HTERT RPE-1 (cell line): ENCODE measurements around the gene WWOX.

Source experiments
- in situ Hi-C: fragments of 300-500 bp; cut with MboI; formaldehyde crosslinking; loops from 4 replicates; pipeline ENCODE4 v1.14.3; 2020; ENCODE audit warnings: low sequenced_read_pairs

The WWOX gene

DNA sequence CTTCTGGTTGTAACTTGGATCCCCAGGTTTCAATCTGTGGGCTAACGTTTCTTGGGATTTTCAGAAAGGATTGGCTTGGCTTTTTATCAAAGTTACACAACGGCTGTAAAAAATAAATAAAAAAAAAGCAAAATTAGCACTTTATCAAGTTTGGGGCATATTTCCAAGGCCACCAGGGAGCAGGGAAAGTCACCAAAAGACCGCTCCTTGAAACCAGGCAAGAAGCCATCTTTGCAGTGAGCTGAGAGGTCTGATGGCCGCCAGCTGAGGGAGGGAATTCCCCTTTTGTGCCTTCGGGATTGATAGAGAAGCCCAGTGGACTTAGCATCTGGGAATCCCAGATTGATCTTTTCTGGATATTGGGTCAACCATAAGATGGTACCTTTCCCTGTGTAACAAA is 192.2 kb downstream of the WWOX start:
- in situ Hi-C loops: no loop called here

DNA sequence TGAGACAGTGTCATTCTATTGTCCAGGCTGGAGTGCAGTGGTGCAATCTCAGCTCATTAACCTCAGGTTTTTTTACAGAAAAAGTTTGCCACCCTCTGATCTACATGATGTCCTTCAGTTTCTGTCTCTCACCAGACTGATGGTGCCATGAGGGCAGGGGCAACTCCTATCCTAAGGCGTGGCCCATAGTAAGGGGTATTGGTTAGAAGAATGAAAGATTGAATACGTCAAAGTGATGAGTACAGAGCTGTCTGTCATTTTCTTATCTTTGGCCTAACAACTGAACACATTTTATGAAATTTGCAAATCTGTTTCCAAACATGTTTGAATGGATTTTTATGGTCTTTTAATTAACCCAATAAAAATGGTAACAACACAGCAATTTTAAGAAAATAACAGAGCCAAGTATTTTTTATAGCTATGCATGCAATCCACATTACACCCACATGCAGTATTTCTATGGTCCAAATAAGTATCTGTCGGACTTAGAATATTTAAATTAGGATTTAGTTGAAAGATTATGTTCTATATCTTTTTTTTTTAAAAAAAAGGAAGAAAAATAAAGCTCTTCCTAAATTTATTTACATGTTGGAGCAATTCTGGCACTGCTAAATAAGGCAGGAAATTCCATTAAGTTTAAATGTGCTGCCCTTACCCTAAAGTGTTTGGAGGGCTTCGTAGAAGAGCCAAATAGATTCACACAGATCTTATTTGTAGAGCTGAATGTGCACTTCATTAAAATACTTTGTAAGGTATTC is 192.8 kb downstream of the WWOX start:
- in situ Hi-C loops: no loop called here

DNA sequence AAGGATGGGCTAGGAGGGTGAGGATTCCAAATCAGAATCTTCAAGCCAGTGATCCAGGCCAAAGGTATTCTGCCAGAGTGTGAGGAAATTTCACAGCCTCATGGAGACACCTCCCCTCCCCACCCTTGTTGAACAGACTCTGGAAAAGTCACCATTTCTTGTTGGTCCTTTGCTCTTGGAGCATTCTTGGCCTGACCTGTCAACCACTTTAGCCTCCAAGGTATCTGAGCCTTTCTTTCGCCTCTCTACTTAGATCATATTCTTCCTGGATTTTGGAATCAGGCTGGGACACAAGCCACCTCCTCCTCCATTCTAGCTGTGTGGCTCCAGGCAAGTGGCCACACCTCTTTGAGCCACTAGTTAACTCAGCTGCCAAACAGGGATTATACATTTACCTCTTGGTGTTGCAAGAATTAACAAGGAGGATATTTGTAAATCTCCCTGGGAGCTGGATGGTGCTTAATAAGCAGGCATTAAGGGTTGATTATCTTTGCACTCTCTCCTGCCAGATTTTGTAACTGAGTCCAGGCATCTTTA is 193.5 kb downstream of the WWOX start:
- in situ Hi-C loops: no loop called here

DNA sequence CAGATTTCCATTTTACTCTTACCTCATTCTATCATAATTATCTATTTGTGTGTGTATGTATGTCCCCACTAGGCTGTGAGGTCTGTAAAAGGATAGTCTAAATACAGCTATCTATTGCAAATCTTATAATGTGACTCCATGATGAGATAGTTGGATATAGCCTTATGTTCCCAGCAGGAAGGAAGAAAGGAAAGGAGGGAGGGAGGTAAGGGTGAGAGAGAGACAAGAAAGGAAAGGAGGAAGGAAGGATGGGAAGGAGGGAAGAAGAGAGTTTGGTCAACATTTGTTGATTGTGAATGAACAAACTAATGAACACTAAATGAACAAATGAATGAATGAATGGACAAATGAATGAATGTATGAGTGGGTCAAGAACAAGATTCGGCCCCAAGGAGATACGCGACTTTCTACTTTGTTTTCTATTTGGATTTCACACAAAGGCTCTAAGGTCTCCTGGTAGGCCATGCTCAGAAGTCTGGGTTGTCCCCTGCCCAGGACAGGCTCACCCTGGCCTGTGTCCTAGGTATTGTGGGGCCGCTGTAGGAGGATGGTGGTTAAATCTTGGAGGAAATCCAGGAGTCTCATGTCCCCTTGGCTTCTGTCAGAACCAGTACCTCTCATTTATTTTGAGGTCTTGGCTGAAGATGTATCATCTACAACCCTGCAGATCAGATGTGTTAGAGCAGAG is 195.2 kb downstream of the WWOX start:
- in situ Hi-C loops: no loop called here

DNA sequence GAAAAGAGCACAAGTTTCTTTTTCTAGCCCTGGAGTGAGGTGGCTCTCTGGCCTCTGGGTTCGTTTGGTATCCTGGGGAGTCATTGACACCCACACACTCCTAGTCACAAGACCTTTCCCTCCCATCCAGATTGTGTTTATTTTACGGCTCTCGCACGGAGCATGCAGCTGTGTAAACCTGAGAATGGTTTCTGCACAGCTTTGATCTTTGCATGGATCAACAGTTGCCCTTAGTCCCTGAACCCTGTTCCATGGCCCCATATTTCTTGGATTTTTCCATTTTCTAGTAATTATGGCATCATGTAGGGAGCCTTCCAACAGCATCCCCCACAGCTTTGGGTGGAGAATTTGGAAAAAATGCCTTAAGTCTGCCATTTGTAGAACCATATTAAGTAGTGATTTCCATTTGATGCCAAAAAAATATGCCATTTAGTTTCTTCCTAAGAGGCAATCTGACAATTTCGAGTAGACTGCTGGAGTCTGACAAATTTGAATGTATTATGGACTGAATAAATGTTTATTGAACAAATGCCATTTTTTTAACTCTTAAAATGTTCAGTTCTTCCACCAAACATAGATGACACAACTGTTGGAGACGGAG is 197.7 kb downstream of the WWOX start:
- in situ Hi-C loops: no loop called here

DNA sequence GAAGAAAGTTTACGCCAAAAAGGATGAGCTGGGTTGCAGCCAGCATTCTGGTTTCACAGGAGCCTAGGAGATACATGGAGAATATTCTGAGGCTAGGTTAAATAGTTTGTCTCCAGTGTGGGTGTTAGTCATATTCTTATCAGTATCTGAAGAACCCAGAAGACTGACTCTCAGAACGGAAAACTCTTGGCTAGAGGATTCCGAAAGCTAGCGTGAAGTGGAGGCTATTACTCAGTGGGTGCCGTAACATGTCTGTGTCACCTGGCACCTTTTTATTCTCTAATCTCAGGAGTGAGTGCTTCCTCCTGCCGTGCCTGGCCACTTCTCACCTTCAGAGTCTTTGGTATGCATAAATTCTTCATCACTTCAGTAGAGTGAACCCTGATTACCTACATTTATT is 199.5 kb downstream of the WWOX start:
- in situ Hi-C loops: no loop called here

DNA sequence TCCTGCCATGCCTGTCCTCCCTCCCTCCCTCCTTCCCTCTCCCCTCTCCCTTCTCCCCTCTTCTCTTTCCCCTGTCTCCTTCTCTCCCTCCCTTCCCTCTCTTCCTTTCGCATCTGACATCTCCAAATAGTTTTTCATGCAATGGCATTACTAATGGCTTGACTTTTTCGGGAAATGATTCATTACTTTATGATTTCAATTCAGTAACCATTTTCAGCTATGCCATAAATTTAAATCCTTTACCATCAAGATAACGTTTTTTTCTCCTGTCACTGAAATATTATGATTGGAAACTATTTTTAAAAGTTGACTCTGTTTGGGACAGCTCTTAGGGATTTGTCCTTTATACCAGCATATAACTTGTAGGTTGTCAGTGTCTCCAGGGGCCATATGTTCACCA is 201.0 kb downstream of the WWOX start:
- in situ Hi-C loops: no loop called here

DNA sequence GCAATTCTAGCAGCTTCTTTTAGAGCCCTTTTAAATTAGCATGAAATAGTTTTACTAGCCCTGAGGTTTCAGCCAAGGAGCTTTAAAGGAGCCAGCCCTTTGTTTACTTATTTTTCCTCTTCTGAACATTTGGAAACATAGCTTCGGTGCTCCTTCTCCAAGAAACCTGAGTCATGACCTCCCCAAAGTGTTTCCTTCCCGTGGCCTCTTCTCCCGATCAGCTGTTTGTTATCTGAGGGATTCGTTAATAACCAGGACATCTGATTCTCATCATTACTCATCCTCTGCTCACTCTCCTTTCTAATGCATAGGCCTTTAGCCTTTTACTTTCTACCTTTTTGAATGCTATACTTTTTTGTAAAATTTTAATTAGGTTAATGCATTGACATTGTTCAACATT is 204.5 kb downstream of the WWOX start:
- in situ Hi-C loops: no loop called here

DNA sequence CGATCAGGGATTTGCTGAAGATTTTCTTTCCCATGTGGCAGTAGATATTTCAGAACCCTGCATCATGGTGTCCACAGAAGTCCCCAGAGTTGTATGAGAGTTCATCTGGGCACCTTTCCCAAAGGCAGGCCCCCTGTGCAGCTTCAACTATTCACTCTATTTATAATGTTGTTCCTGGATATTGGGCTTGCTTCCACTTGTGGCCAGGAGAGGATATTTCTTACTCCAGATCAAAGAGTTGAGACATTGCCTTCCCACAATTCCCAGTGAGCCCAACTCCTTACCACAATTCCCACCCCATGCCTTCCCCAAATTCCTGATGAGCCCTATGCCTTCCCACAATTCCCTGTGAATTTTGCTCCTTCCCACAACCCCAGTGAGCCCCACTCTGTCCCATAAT is 206.9 kb downstream of the WWOX start:
- in situ Hi-C loops: no loop called here

DNA sequence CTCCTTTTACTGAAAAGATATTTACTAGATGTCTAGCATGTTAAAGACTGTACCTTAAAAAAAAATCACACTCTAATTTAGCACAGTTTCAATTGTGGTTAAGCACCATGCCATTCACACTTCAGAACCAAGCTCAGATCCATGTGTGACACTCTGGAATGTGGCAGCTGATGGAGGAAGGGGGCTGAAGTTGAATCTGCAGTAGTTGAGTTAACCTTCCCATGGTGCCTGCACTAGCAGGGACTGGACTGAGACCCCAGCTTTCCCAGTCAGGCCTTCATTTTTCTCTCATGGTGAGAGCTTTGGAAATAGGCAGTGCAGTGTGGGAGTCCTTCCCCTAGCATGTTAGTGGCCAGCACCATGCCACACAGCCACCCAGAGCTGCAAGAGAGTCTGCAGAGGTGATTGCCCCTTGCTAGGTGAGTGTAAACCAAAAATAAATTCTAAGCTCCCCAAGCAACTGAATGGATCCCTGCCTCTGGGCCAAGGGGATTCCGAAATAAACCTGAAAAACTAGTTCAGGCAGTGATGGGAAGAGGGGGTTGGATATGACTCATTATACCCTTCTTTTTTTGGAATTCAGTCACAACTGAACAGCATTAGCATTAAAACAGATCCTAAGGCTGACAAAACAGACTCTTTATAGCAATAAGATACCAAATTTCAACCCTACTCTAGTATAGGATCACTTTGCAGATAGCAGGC is 208.5 kb downstream of the WWOX start:
- in situ Hi-C loops: no loop called here

DNA sequence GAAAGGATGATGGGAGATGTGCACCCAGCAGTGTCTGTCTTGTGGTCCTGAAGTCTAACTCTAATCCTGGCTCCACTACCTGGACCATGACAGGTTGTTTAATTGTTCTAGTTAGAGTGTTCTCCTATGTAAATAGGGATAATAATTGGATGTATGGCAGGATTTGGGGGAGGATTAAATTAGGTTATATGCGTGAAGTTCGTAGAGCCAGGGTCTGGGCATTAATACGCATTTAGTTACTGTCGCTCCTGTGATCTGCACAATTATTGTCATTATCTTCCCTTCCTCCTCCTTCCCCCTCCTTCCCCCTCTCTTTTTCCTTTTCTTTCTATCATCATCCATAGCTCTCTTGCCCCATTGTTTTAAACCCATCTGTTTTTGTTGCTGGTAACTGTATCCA is 210.3 kb downstream of the WWOX start:
- in situ Hi-C loops: no loop called here

DNA sequence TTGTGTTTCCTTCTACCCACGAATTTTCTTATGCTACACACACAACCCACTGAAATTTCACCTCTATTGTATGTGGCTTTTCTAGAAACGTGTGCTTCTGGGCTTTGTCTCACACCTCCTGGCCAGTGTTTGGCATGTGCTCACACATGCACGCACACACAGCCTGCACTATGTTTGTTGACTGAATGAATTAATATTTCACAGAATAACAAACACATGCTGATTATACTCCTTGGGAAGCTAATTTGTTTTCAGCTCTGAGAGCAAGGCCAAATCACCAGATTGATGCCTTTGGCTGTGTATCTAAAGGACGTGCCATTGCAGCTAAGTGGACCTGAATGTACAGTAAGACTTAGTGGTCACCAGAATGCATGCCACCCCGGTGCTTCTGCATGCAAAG is 210.7 kb downstream of the WWOX start:
- in situ Hi-C loops: no loop called here

DNA sequence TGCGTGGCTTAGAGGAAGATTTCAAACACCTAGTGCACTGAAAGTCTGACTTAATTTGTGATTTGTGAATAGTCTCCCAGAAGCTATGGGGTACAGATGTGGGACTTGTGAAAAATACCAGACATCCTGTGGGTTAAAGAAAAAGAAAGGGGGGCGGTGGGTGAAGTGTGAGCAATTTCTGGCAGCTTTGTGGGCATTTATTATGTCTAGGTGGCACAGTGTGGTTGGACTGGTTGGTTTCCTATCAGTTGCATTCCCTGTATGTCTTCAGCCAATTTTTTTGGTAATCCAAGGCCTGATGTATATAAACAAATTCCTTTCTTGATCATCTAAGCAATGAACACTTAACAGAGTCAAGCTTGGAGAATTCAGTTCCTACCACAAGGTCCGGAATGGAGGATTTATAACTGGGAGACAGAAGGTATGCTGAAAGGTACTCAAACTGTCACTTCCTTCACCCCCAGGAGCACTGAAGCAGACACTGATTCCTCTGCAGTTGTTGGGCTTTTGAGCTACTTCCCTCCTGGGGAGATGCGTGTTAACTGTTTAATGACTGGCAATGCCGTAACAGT is 211.6 kb downstream of the WWOX start:
- in situ Hi-C loops: no loop called here

DNA sequence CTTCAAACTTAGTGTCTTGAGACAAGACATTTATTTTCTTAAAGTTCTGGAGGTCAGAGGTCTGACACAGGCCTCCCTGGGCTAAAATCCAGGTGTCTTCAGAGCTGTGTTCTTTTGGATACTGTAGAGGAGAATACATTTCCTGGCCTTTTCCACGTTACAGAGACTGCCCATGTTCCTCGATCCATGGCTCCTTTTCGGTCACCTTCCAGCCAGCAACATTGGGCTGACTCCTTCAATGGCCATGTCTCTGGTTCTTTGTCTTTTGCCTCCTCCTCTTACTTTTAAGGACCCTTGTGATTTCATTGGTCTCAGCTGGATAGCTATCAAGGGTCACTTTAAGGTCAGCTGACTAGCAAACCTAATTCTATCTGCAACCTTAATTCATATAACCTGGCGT is 212.4 kb downstream of the WWOX start:
- in situ Hi-C loops: no loop called here

DNA sequence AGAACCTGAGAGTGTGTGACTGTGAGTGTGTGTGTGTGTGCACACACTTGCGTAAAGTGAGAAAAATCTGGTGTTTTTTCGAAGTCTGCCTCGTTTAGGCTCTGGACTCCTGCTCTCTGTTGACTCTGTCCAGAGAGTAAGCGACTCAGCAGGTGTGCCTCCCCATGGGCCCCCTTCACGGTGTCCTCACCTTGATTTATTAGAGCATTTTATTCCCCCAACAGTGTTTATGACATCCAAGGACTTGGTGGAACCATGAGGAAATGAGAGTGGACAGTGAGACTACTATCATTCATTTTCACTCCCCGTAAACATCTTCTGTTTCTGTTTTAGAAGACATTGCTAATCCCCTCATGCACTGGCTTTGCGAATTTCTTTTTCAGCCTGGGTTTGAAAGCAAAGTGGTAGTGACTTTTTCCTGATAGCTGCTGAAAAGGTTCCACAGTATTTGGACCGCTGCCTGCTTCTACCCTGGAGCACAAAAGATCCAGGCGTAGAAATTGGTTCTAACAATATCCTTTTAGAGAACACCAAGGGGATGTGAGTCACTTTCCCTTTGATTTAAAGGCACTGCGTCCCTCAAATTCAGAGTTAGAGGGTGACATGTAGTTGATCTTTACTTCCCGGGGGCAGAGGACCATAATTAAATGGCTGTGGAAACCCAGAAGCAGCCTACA is 218.2 kb downstream of the WWOX start:
- in situ Hi-C loops: no loop called here

DNA sequence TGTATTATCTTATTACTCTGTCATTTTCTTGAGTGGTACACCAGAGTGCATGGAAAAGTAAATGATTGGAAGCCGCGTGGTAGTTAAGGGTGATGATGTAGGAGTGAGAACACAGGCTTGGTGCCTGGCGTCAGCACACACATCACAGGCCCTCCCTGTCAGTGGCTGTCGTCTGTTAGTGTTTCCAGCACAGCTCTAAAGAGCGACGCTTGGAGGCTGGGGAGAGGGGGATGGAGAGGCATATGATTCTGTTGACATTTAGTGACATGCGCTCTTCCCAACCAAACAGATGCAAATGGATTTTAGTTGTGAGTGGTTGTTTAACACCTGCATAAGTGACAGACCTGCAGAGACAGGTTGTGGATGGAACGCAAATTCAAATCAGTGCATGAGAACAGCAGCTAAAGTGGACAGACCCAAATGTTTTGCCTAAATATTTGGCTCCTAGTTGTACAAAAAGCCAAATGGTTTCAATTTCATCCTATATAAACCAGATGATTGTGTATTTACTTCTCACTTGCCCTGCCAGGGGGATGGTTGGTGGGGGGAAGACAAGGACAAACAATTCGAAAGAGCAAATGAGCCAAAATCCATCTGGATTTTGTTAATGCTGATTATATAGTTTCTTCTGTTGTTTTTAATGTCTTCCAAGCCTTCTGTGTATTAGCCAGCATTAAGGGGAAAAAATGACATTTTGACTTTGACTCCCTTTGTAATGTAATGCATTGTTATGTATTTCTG is 222.3 kb downstream of the WWOX start:
- in situ Hi-C loops: no loop called here

DNA sequence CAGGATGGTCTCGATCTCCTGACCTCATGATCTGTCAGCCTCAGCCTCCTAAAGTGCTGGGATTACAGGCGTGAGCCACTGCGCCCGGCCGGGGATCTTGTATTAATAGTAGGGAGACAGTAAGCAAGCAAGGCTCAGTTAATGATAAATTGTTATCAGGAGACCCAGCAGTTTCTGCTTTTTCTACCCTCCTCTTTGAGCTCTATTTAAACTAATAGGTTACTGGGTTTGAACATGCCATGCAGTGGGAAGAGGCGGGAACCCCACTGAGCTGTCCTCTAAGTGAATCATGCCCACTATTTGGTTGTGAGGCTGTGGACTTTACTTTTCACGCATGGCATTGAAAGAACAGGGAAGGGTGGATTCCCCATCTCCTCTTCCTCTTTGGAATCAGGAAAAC is 223.9 kb downstream of the WWOX start:
- in situ Hi-C loops: no loop called here

DNA sequence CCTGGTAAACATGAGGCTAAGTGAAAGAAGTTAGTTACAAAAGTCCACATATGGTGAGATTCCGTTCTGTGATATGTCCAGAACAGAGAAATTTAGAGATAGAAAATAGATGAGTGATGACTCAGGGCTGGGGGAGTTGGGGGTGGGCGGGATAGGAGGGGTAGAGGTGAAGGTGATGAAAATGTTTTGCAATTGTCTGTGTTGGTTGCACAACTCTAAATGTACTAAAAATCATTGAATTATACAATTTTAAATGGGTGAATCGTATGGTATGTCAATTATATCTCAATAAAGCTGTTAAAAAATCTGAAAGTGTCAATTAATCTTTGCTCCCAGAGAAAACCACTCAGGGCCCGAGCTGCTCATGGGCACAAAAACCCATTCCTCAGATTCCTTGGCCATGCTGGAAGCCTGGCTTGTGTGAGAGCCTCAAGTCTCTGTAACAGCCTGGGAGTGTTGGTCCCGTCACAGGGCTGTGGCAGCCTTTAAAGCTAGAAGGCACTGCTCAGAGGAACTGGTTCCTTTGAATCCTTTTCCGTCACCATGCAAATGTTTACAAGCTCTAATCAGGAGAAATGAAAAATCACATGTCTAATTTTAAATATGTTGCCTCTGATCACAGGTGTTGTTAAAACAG is 225.3 kb downstream of the WWOX start:
- in situ Hi-C loops: no loop called here
